Duodenal mucosa (tissue), 2 donors: ENCODE data around the gene AMY1C.
"Not testable (repeated sequence)": the region's sequence is repeated elsewhere in the genome, so short reads cannot be mapped to it uniquely, and the experiment has no call there.

Experiments used
- H3K27ac ChIP-seq: one replicate; pipeline ENCODE4 v1.7.0; 2013; ENCODE audit warnings: low read depth, low read length
- H3K27me3 ChIP-seq, 2 donors: one replicate each; pipeline ENCODE4 v1.7.0; 2013; ENCODE audit warnings: low read length in 2 of 2, control low read depth in 1 of 2; ENCODE audit not compliant: insufficient read depth in 2 of 2, control insufficient read depth in 1 of 2
- H3K36me3 ChIP-seq, 2 donors: one replicate each; pipeline ENCODE4 v1.7.0; 2013; ENCODE audit warnings: low read length in 2 of 2, control low read depth in 1 of 2; ENCODE audit not compliant: insufficient read depth in 2 of 2, control insufficient read depth in 1 of 2
- H3K4me1 ChIP-seq, 2 donors: one replicate each; pipeline ENCODE4 v1.7.0; 2013; ENCODE audit warnings: low read length in 2 of 2, control low read depth in 1 of 2; ENCODE audit not compliant: insufficient read depth in 2 of 2, control insufficient read depth in 1 of 2
- H3K4me3 ChIP-seq, 2 donors: one replicate each; pipeline ENCODE4 v1.7.0; 2013; ENCODE audit warnings: low read length in 2 of 2, low read depth in 1 of 2
- H3K9ac ChIP-seq, 2 donors: one replicate each; pipeline ENCODE4 v1.7.0; 2013; ENCODE audit warnings: low read length in 2 of 2, low read depth in 1 of 2
- H3K9me3 ChIP-seq, 2 donors: one replicate each; pipeline ENCODE4 v1.7.0; 2013; ENCODE audit warnings: low read length in 2 of 2, control low read depth in 1 of 2; ENCODE audit not compliant: control insufficient read depth in 1 of 2

The AMY1C gene

GRCh38 chr1:103748273-103748672 lies 1.4 kb upstream of the AMY1C start:
- H3K9me3 ChIP-seq, H3K4me1 ChIP-seq, H3K9ac ChIP-seq, H3K4me3 ChIP-seq, H3K27me3 ChIP-seq, H3K27ac ChIP-seq, H3K36me3 ChIP-seq: not testable (repeated sequence)

DNA sequence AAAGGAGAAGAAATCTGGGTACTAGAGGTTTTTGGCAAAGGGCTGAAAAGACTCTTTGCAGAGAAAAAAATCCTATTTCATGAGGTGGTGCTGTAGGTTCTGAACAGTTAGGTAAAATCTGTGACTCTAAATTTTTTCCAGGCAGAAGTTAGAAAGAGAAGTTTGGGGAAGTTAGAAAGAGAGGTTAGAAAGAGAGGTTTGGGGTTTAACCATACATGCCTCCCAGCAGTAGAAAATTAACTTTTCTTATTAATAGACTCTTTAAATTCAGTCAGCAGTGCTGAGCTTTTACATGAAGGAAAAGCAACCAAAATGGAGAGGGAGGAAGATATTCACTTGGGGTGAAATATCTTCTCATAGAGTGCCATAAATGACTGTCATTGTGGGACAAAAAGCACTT lies 12.2 kb downstream of the AMY1C start:
- peaks cover 3 to 5% of the 10 kb centered on the region in 2 donors for H3K9me3 ChIP-seq
- H3K4me3 ChIP-seq: no peak overlapping the region
- H3K4me1 ChIP-seq: no peaks in the 10 kb centered on the region
- no peaks in the 10 kb centered on the region for H3K36me3 ChIP-seq
- H3K9ac ChIP-seq: no peak overlapping the region
- no peak overlapping the region for H3K27ac ChIP-seq
- no peaks in the 10 kb centered on the region for H3K27me3 ChIP-seq

DNA sequence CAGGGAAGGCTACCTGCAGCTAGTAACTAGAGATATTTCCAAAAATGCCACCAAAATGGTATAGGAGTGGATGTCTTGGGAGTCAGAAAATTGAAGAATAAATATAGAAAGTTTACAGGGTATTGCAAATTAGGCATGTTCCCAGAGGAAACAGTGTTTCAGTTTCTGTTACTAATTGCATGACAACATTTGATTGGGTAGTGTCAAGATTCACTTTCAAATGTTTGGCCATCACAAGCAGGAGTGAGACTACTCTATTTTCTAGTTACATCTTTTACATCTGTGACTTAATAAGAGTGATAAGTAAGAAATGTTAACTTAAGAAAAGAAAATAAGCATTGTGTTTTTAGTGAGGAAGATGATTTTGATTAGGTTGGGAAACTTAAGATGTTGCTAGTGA lies 30.2 kb downstream of the AMY1C start:
- H3K9ac ChIP-seq: no peak overlapping the region
- no peak overlapping the region for H3K4me3 ChIP-seq
- no peaks in the 10 kb centered on the region for H3K4me1 ChIP-seq
- no peaks in the 10 kb centered on the region for H3K36me3 ChIP-seq
- no peak overlapping the region for H3K27ac ChIP-seq
- no peaks in the 10 kb centered on the region for H3K27me3 ChIP-seq
- H3K9me3 ChIP-seq: no peaks in the 10 kb centered on the region

GRCh38 chr1:103783944-103784377 lies 34.3 kb downstream of the AMY1C start:
- H3K4me1 ChIP-seq: no peaks in the 10 kb centered on the region
- H3K27ac ChIP-seq: no peak overlapping the region
- H3K4me3 ChIP-seq: no peak overlapping the region
- no peaks in the 10 kb centered on the region for H3K36me3 ChIP-seq
- H3K9me3 ChIP-seq: no peaks in the 10 kb centered on the region
- no peaks in the 10 kb centered on the region for H3K27me3 ChIP-seq
- H3K9ac ChIP-seq: no peak overlapping the region

DNA sequence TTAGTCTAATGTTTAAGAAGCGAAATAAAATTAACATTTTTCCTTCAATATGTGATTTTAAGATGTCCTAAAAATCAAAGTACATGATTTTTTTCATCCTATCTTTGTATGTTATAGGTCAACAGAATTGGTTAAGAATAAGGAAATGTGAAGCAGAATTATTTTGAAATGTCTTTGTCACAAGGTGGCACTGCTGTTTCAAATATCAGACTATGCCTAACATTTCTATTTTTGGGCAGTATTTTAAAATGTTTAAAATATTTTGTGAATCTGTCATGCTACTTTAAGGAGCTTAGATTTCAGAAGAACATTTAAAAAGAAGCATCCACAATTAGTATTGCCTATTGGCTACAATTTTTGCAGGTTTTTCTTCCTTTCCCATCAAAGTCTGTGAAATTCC lies 38.7 kb downstream of the AMY1C start:
- Histone ChIP-seq H3K4me1 (no peaks in the 10 kb centered on the region), H3K27ac (no peak overlapping the region), H3K9ac (no peak overlapping the region), H3K36me3 (no peaks in the 10 kb centered on the region), H3K4me3 (no peak overlapping the region), H3K9me3 (no peaks in the 10 kb centered on the region), H3K27me3 (no peaks in the 10 kb centered on the region)

- Histone ChIP-seq H3K27me3 (no peaks in the 10 kb centered on the region), H3K4me3 (no peak overlapping the region), H3K27ac (no peak overlapping the region), H3K9me3 (no peaks in the 10 kb centered on the region), H3K36me3 (no peaks in the 10 kb centered on the region), H3K9ac (no peak overlapping the region), H3K4me1 (no peaks in the 10 kb centered on the region)
These were observed 40.5 kb downstream of the AMY1C start for GRCh38 chr1:103790172-103790571.
